ENCODE data around the gene TOMM70.
"Not testable (repeated sequence)": the region's sequence is repeated elsewhere in the genome, so short reads cannot be mapped to it uniquely, and the experiment has no call there.

TOMM70 gene

DNA sequence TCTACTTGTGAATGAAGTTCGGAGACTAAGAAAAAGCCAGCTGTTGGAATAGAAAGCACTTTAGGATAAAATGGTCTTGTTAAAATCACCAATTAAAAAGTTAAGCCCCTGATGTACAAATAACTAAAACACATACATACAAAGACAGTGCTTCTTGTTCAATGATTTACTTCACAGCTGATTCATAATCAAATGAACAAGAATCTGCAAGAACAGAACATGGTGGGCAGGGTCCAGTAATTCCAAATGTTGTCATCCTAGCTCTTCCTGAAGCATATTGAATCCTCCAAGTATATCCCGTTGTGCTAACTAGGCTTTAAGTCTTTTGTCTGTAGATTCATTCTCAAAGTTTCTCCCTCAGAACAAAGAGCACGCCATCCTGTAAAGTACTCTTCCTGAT is 41.9 kb downstream of the TOMM70 start:
- H3K9ac ChIP-seq (ENCODE audit: low read depth, low read length), result no peak overlapping the region
- H3K4me1 ChIP-seq (ENCODE audit: insufficient read depth, low read length), result no peaks in the 10 kb centered on the region
- H3K4me3 ChIP-seq (ENCODE audit: low read length), result no peak overlapping the region
- no peaks in the 10 kb centered on the region for H3K9me3 ChIP-seq (ENCODE audit: insufficient read depth, low read depth, low read length)
- peaks cover 26% of the 10 kb centered on the region for H3K36me3 ChIP-seq (ENCODE audit: insufficient read depth, low read depth, low read length)
- H3K27ac ChIP-seq (ENCODE audit: low read length), result no peak overlapping the region
- H3K27me3 ChIP-seq (ENCODE audit: insufficient read depth, low read length), result no peaks in the 10 kb centered on the region

GRCh38 chr3:100358413-100358812 is 42.5 kb downstream of the TOMM70 start:
- no peak overlapping the region for H3K9ac ChIP-seq (ENCODE audit: low read depth, low read length)
- H3K27me3 ChIP-seq (ENCODE audit: insufficient read depth, low read length), result no peaks in the 10 kb centered on the region
- no peaks in the 10 kb centered on the region for H3K9me3 ChIP-seq (ENCODE audit: insufficient read depth, low read depth, low read length)
- no peaks in the 10 kb centered on the region for H3K4me1 ChIP-seq (ENCODE audit: insufficient read depth, low read length)
- no peak overlapping the region for H3K27ac ChIP-seq (ENCODE audit: low read length)
- no peak overlapping the region for H3K4me3 ChIP-seq (ENCODE audit: low read length)
- peaks cover 21% of the 10 kb centered on the region; the same call in 1 of the 2 replicates for H3K36me3 ChIP-seq (ENCODE audit: insufficient read depth, low read depth, low read length)

GRCh38 chr3:100354850-100355249 is 46.0 kb downstream of the TOMM70 start:
- H3K36me3 ChIP-seq (ENCODE audit: insufficient read depth, low read depth, low read length), result peaks cover 28% of the 10 kb centered on the region
- no peak overlapping the region for H3K9ac ChIP-seq (ENCODE audit: low read depth, low read length)
- H3K27me3 ChIP-seq (ENCODE audit: insufficient read depth, low read length), result no peaks in the 10 kb centered on the region
- H3K4me1 ChIP-seq (ENCODE audit: insufficient read depth, low read length), result no peaks in the 10 kb centered on the region
- H3K9me3 ChIP-seq (ENCODE audit: insufficient read depth, low read depth, low read length), result no peaks in the 10 kb centered on the region
- no peak overlapping the region for H3K4me3 ChIP-seq (ENCODE audit: low read length)
- H3K27ac ChIP-seq (ENCODE audit: low read length), result no peak overlapping the region

GRCh38 chr3:100352296-100353231 is 48.3 kb downstream of the TOMM70 start:
- no peaks in the 10 kb centered on the region for H3K27me3 ChIP-seq (ENCODE audit: insufficient read depth, low read length)
- H3K9me3 ChIP-seq (ENCODE audit: insufficient read depth, low read depth, low read length), result no peaks in the 10 kb centered on the region
- H3K4me3 ChIP-seq (ENCODE audit: low read length), result no peak overlapping the region
- H3K4me1 ChIP-seq (ENCODE audit: insufficient read depth, low read length), result no peaks in the 10 kb centered on the region
- H3K36me3 ChIP-seq (ENCODE audit: insufficient read depth, low read depth, low read length), result peaks cover 36% of the 10 kb centered on the region
- no peak overlapping the region for H3K27ac ChIP-seq (ENCODE audit: low read length)
- no peak overlapping the region for H3K9ac ChIP-seq (ENCODE audit: low read depth, low read length)

DNA sequence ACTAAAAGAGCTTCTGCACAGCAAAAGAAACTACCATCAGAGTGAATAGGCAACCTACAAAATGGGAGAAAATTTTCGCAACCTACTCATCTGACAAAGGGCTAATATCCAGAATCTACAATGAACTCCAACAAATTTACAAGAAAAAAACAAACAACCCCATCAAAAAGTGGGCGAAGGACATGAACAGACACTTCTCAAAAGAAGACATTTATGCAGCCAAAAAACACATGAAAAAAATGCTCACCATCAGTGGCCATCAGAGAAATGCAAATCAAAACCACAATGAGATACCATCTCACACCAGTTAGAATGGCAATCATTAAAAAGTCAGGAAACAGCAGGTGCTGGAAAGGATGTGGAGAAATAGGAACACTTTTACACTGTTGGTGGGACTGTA is 49.1 kb downstream of the TOMM70 start:
- not testable (repeated sequence) for H3K9me3 ChIP-seq (ENCODE audit: insufficient read depth, low read depth, low read length); H3K9ac ChIP-seq (ENCODE audit: low read depth, low read length); H3K4me1 ChIP-seq (ENCODE audit: insufficient read depth, low read length); H3K27ac ChIP-seq (ENCODE audit: low read length); H3K4me3 ChIP-seq (ENCODE audit: low read length); H3K27me3 ChIP-seq (ENCODE audit: insufficient read depth, low read length)
- H3K36me3 ChIP-seq (ENCODE audit: insufficient read depth, low read depth, low read length), result peaks cover 36% of the 10 kb centered on the region

- Histone ChIP-seq H3K4me3 (ENCODE audit: low read length) (no peak overlapping the region), H3K36me3 (ENCODE audit: insufficient read depth, low read depth, low read length) (peaks cover 46% of the 10 kb centered on the region), H3K27ac (ENCODE audit: low read length) (no peak overlapping the region), H3K9ac (ENCODE audit: low read depth, low read length) (no peak overlapping the region), H3K27me3 (ENCODE audit: insufficient read depth, low read length) (no peaks in the 10 kb centered on the region), H3K4me1 (ENCODE audit: insufficient read depth, low read length) (no peaks in the 10 kb centered on the region), H3K9me3 (ENCODE audit: insufficient read depth, low read depth, low read length) (no peaks in the 10 kb centered on the region)
These were observed 52.2 kb downstream of the TOMM70 start for GRCh38 chr3:100348727-100349126.

DNA sequence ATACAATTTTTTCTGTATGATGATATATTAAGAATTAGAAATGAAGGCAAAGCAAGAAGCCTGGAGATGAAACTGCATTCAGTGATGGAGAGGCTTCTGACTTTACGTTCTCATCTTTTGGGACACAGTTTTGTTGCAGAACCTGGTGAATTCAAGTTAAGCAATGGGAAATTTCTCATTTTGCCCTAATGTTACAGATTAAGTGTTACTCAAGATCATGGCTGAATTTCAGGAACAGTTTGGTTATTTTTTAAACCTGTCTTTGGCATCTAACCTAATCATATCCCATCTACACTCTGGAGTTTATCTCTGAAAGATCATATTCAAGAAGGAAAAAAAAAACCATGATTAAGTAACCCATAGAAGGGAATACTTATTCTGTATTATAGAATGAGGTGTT is 60.4 kb downstream of the TOMM70 start:
- H3K9ac ChIP-seq (ENCODE audit: low read depth, low read length), result no peak overlapping the region
- H3K27me3 ChIP-seq (ENCODE audit: insufficient read depth, low read length), result no peaks in the 10 kb centered on the region
- H3K4me3 ChIP-seq (ENCODE audit: low read length), result no peak overlapping the region
- no peak overlapping the region for H3K27ac ChIP-seq (ENCODE audit: low read length)
- H3K36me3 ChIP-seq (ENCODE audit: insufficient read depth, low read depth, low read length), result peaks cover 32% of the 10 kb centered on the region
- H3K9me3 ChIP-seq (ENCODE audit: insufficient read depth, low read depth, low read length), result no peaks in the 10 kb centered on the region
- no peaks in the 10 kb centered on the region for H3K4me1 ChIP-seq (ENCODE audit: insufficient read depth, low read length)

DNA sequence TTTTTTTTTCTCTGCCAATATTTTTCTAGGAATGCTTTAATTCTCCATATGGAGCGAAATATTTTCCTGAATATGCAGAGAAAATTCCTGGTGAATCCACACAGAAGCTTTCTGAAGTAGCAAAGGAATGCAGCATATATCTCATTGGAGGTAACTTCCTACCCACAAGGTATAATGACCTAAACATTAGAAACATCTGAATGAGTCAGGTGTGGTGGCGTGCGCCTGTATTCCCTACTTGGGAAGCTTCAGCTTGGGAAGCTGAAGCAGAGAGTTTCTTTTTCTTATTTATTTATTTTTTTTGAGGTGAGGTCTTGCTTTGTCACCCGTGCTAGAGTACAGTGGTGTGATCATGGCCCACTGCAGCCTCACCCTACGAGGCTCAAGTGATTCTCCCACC is 61.1 kb downstream of the TOMM70 start:
- H3K36me3 ChIP-seq (ENCODE audit: insufficient read depth, low read depth, low read length), result peaks cover 31% of the 10 kb centered on the region
- peaks cover 2% of the 10 kb centered on the region; the same call in 1 of the 2 replicates for H3K4me1 ChIP-seq (ENCODE audit: insufficient read depth, low read length)
- H3K9ac ChIP-seq (ENCODE audit: low read depth, low read length), result no peak overlapping the region
- H3K9me3 ChIP-seq (ENCODE audit: insufficient read depth, low read depth, low read length), result no peaks in the 10 kb centered on the region
- H3K27me3 ChIP-seq (ENCODE audit: insufficient read depth, low read length), result peaks cover 5% of the 10 kb centered on the region; the same call in 1 of the 2 replicates
- no peak overlapping the region for H3K27ac ChIP-seq (ENCODE audit: low read length)
- no peak overlapping the region for H3K4me3 ChIP-seq (ENCODE audit: low read length)

GRCh38 chr3:100338911-100339310 is 62.0 kb downstream of the TOMM70 start:
- no peaks in the 10 kb centered on the region for H3K9me3 ChIP-seq (ENCODE audit: insufficient read depth, low read depth, low read length)
- H3K27me3 ChIP-seq (ENCODE audit: insufficient read depth, low read length), result peaks cover 10% of the 10 kb centered on the region; the same call in 1 of the 2 replicates
- H3K4me1 ChIP-seq (ENCODE audit: insufficient read depth, low read length), result peaks cover 2% of the 10 kb centered on the region; the same call in 1 of the 2 replicates
- no peak overlapping the region for H3K27ac ChIP-seq (ENCODE audit: low read length)
- H3K9ac ChIP-seq (ENCODE audit: low read depth, low read length), result no peak overlapping the region
- peaks cover 27% of the 10 kb centered on the region for H3K36me3 ChIP-seq (ENCODE audit: insufficient read depth, low read depth, low read length)
- H3K4me3 ChIP-seq (ENCODE audit: low read length), result no peak overlapping the region

DNA sequence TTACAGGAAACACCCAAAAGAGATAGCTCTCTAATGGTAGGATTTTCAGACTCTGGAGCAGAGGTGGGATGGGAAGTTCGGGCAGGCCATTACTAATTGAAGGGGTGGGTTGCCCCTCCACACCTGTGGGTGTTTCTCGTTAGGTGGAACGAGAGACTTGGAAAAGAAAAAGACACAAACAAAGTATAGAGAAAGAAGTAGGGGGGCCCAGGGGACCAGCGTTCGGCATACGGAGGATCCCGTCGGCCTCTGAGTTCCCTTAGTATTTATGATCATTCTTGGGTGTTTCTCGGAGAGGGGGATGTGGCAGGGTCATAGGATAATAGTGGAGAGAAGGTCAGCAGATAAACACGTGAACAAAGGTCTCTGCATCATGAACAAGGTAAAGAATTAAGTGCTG is 64.7 kb downstream of the TOMM70 start:
- not testable (repeated sequence) for H3K4me1 ChIP-seq (ENCODE audit: insufficient read depth, low read length); H3K9me3 ChIP-seq (ENCODE audit: insufficient read depth, low read depth, low read length); H3K27ac ChIP-seq (ENCODE audit: low read length); H3K4me3 ChIP-seq (ENCODE audit: low read length); H3K9ac ChIP-seq (ENCODE audit: low read depth, low read length)
- peaks cover 16% of the 10 kb centered on the region for H3K36me3 ChIP-seq (ENCODE audit: insufficient read depth, low read depth, low read length)
- peaks cover 17% of the 10 kb centered on the region for H3K27me3 ChIP-seq (ENCODE audit: insufficient read depth, low read length)

DNA sequence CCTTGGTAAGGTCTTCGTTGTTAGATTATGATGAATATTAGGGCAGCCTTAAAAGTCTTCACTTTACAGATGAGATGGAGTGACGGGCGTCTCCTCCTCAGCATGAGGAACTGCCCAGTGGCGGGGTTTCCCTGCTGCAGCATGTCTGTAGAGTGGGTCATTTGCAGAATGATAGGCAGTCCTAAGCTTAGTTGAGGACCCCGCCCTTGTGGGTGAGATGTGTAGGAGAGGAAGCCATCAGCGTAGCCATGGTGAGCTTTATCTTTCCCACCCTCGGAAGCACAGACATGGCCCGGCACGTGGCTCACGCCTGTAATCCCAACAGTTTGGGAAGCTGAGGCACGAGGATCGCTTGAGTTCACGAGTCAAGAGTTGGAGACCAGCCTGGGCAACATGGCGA is 65.5 kb downstream of the TOMM70 start:
- Histone ChIP-seq H3K9ac (ENCODE audit: low read depth, low read length) (peak overlapping the region; percentile 84; the same call in 1 of the 2 replicates), H3K27ac (ENCODE audit: low read length) (no peak overlapping the region), H3K36me3 (ENCODE audit: insufficient read depth, low read depth, low read length) (peaks cover 9% of the 10 kb centered on the region), H3K4me1 (ENCODE audit: insufficient read depth, low read length) (peaks cover 2% of the 10 kb centered on the region; the same call in 1 of the 2 replicates), H3K27me3 (ENCODE audit: insufficient read depth, low read length) (peaks cover 17% of the 10 kb centered on the region), H3K9me3 (ENCODE audit: insufficient read depth, low read depth, low read length) (no peaks in the 10 kb centered on the region), H3K4me3 (ENCODE audit: low read length) (peak overlapping the region; percentile 86)
